Muscle of leg (tissue), 11 donors: Measurements from ENCODE around the gene OLA1. TPM values are rescaled to one million over a fixed set of nuclear protein-coding genes. Genes with fewer than 3 reads are reported as not detected.

ENCODE experiments used
- DNase-seq: peaks from one replicate; pipeline ENCODE4 v3.0.0; 2013
- H3K27ac ChIP-seq: one replicate; pipeline ENCODE4 v1.5.1; 2013; ENCODE audit warnings: mild to moderate bottlenecking, low read length, control low read depth
- H3K27me3 ChIP-seq: one replicate; pipeline ENCODE4 v1.6.1; 2013; ENCODE audit warnings: low read length; ENCODE audit not compliant: control insufficient read depth, insufficient read depth
- H3K36me3 ChIP-seq: one replicate; pipeline ENCODE4 v1.6.1; 2013; ENCODE audit warnings: low read length; ENCODE audit not compliant: control insufficient read depth, insufficient read depth
- H3K4me1 ChIP-seq: one replicate; pipeline ENCODE4 v1.6.1; 2013; ENCODE audit warnings: low read length; ENCODE audit not compliant: control insufficient read depth, insufficient read depth
- H3K4me3 ChIP-seq: one replicate; pipeline ENCODE4 v1.5.1; 2013; ENCODE audit warnings: low read length, control low read depth
- H3K9me3 ChIP-seq: replicated peaks from 2 replicates; pipeline ENCODE4 v1.6.1; 2013; ENCODE audit warnings: low read depth, low read length; ENCODE audit not compliant: control insufficient read depth
- WGBS: methylation state at CpG from one replicate; pipeline ENCODE4 v1.1.5; 2013; ENCODE audit warnings: missing lambda C conversion rate; ENCODE audit not compliant: insufficient coverage; 5-methylcytosine and 5-hydroxymethylcytosine counted together
- polyA plus RNA-seq, 8 donors: library from polyadenylated mRNA; unstranded; fragments of 120-200 nt; gene quantifications; one replicate each; pipeline versions ENCODE4 v1.2.1 to v1.2.3, GENCODE V29; 2013; ENCODE audit warnings: inconsistent platforms in 1 of 8, low replicate concordance in 1 of 8; ENCODE audit not compliant: insufficient read length in 8 of 8, insufficient read depth in 1 of 8
- total RNA-seq: library from RNA; stranded (reverse); fragments of 120-200 nt; gene quantifications from one replicate; pipeline ENCODE4 v1.2.4, GENCODE V29; 2013

The OLA1 gene
- total and polyA plus RNA-seq, 9 donors: 123 to 227 (median 186) TPM

DNA sequence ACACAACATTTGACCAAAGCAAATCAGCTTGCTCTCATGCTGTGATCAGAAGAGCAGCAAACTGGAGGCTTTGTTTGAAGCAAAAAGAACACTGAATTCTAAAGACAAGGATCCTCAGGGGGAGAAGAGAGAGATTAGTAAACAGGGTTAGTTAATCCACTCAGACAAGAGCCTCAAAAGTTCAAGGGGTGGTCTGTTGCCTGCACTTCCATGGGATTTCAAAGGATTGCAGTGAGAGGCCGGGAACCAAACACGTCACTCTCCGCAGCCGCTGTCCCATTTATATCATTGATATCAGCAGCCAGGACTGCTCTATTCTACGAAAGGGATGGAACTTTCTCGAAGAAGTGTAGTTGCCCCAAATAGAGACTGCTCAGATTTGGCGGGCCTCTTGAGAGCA, 185.4 kb downstream of the OLA1 start:
- H3K9me3 ChIP-seq: peaks cover 2% of the 10 kb centered on the region
- no peak overlapping the region for H3K27ac ChIP-seq
- peaks cover 3% of the 10 kb centered on the region for H3K4me1 ChIP-seq
- no peaks in the 10 kb centered on the region for H3K36me3 ChIP-seq
- no peak for DNase-seq
- H3K27me3 ChIP-seq: no peaks in the 10 kb centered on the region
- no peak overlapping the region for H3K4me3 ChIP-seq
- WGBS: 91% methylated on average over 4 of the region's 7 CpGs

DNA sequence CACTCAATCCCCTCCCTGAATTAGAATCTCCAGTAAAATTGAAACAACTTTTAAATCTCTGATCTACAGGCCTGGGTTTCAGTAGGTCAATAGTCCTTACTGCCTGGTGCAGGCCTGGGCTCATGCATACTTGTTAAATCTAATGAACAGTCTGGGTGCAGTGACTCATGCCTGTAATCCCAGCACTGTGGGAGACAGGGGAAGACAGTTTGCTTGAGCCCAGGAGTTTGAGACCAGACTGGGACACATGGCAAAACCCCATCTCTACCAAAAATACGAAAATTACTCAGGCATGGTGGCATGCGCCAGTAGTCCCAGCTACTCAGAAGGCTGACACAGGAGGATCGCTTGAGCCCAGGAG, 188.5 kb downstream of the OLA1 start:
- Histone ChIP-seq H3K9me3 (peaks cover 2% of the 10 kb centered on the region), H3K36me3 (no peaks in the 10 kb centered on the region), H3K4me1 (peaks cover 3% of the 10 kb centered on the region), H3K27me3 (no peaks in the 10 kb centered on the region), H3K27ac (no peak overlapping the region), H3K4me3 (no peak overlapping the region)
- DNase-seq: no peak
- no CpG with 5 or more reads among the region's 3 CpGs for WGBS

DNA sequence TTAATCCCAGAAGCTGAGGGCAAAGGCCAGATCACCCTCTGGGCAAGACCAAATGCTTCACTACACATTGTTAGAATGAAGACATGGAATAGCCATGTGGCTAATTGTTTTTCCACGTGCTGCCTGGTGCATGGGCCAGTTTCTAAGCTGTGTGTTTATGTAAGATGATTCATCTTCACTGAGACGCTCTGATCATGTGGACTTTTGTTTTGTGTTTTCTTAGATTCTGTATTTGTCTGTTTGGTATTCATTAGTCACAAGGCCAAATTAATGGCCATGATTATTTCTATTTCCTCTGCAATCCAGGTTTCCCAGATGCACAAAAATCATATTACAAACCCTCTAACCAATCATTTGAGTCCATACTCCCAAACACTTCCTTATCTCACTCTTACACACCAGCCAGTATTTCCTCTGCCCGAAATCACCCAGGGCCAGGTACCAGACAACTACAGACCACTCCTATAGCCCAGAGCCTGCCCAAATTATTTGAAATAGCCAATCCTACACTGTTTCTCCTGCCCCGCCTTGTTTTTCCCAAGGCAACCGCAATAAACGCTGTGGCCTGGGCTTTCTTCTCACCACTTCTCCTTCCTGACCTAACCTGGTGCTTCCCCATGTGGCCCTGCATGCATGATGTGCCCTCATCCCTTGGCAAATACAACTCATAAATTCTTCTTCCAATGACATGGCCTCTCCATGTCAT, 189.0 kb downstream of the OLA1 start:
- DNase-seq: no peak
- Histone ChIP-seq H3K4me1 (peaks cover 8% of the 10 kb centered on the region), H3K36me3 (no peaks in the 10 kb centered on the region), H3K27me3 (no peaks in the 10 kb centered on the region), H3K27ac (no peak overlapping the region), H3K4me3 (no peak overlapping the region), H3K9me3 (peaks cover 2% of the 10 kb centered on the region)
- 85% methylated on average over 4 of the region's 6 CpGs for WGBS

DNA sequence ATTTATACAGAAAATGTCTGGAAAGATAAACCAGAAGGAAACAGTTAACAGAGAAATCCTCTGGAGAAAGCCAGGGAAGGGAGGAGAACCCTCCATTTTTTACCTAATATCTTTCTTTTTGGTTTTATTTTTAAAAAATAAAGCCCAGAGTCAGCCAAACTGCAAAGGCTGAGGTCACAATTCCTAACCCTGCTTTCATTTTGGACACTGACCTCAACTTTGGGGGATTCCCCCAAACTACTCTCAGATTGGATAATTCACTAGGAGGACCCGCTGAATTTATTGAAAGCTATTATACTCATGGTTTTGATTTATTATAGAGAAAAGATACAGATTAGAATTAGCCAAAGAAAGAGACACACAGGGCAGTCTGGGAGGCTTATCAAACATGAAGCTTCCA, 189.9 kb downstream of the OLA1 start:
- no peaks in the 10 kb centered on the region for H3K27me3 ChIP-seq
- WGBS: no CpG with 5 or more reads among the region's 1 CpG
- no peaks in the 10 kb centered on the region for H3K36me3 ChIP-seq
- H3K4me3 ChIP-seq: no peak overlapping the region
- peaks cover 15% of the 10 kb centered on the region for H3K4me1 ChIP-seq
- H3K27ac ChIP-seq: no peak overlapping the region
- H3K9me3 ChIP-seq: peaks cover 2% of the 10 kb centered on the region
- no peak for DNase-seq

DNA sequence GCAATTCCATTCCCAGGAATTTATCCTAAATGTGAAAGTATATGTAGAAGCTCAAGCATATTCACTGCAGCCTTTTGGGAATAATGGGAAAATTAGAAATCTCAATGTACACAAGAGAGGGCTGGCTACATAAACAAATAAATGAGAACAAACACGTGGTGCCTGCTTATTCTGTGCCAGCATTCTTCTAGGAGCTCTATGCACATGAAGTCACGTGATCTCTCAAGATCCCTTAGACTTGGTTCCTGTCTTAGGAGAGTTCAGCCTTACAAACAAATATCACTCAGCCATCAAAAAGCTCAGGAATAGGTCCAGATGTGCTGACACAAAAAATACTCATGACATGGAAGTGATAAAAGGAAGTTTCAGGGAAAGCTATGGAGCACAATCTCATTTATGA, 190.3 kb downstream of the OLA1 start:
- H3K4me1 ChIP-seq: peaks cover 17% of the 10 kb centered on the region
- no peak overlapping the region for H3K4me3 ChIP-seq
- no peak for DNase-seq
- H3K36me3 ChIP-seq: no peaks in the 10 kb centered on the region
- no CpG with 5 or more reads among the region's 2 CpGs for whole genome bisulfite sequencing
- peaks cover 2% of the 10 kb centered on the region for H3K9me3 ChIP-seq
- no peaks in the 10 kb centered on the region for H3K27me3 ChIP-seq
- H3K27ac ChIP-seq: no peak overlapping the region

DNA sequence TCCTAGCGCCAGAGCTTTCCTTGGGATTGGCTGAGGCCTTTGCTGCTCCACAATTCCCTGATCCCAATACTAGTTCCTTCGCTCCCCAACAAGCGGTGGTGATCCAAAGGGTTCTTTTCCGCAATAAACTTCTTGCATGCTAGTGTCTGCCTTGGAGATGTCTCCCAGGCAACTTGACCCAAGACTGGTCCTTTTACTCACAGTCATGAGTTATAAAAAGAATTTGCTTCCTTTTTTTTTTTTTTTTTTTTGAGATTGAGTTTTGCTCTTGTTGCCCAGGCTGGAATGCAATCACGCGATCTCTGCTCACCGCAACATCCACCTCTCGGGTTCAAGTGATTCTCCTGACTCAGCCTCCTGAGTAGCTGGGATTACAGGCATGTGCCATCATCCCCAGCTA, 193.4 kb downstream of the OLA1 start:
- Histone ChIP-seq H3K36me3 (no peaks in the 10 kb centered on the region), H3K27me3 (no peaks in the 10 kb centered on the region), H3K4me1 (peaks cover 29% of the 10 kb centered on the region), H3K27ac (no peak overlapping the region), H3K4me3 (no peak overlapping the region), H3K9me3 (peaks cover 2% of the 10 kb centered on the region)
- 100% methylated on average over 2 of the region's 8 CpGs for WGBS
- no peak for DNase-seq

DNA sequence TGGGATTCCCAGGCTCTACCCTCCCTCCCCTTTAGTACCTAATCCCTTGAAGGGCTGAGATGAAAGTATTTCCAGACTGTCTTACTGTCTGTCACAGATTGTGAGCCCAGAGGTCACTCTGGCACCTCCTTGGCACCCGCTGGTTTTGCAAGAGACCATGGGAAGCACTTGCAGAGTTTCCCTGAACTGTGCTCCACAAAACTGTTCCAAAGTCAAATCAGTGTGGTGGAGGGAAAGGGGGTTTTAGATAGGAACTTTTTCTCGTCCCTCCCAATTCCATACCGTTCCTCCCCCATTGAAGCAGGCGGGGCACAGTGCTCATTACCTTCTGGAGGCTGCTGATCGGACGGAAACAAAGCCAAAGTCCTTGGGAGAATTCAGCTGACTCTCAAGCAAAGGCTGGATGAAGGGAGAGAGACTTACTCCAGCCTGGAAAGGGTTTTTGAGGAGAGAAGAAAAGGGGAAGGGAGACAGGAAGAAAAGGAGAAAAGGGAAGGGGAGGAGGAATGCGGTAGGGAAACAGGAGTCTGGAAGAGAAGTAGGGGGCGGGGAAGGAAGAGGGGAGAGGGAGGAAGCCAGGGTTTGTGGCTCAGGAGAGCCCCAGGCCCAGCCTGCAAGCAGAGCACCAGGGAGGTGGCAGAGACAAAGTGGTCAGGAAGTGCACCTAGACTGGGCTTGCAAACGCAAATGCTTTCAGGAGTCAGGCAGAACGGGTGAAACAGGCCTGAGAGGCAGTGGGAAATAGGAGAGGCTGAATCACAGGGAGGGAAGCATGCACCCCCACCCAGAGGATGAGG, 194.8 kb downstream of the OLA1 start:
- Histone ChIP-seq H3K4me1 (peaks cover 29% of the 10 kb centered on the region), H3K27me3 (no peaks in the 10 kb centered on the region), H3K36me3 (no peaks in the 10 kb centered on the region), H3K27ac (peak overlapping the region; percentile 62), H3K9me3 (no peaks in the 10 kb centered on the region), H3K4me3 (peak overlapping the region; percentile 17)
- 16% methylated on average over 4 of the region's 10 CpGs for WGBS
- DNase-seq: peak; percentile 42

DNA sequence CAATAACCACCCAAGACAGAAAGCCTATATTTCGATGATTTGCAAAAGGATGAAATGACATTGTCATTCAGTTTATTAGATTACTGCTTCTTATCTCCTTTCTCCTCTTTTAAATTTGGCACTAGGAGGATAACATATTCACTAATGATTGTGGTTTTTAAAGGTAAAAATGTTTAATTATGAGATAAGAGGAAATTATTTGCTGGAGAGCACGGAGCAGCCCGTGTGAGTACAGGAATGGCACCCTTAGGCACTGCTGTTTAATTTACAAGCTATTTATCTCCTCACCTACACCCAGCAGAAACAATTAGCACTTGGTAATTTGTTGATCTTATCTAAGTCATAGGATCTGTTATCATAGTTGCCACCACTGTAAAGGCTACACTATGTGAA, 195.8 kb downstream of the OLA1 start:
- WGBS: no CpG with 5 or more reads among the region's 3 CpGs
- H3K4me1 ChIP-seq: peaks cover 29% of the 10 kb centered on the region
- H3K4me3 ChIP-seq: no peak overlapping the region
- H3K36me3 ChIP-seq: no peaks in the 10 kb centered on the region
- no peak for DNase-seq
- peak overlapping the region; percentile 66 for H3K27ac ChIP-seq
- no peaks in the 10 kb centered on the region for H3K27me3 ChIP-seq
- no peaks in the 10 kb centered on the region for H3K9me3 ChIP-seq

DNA sequence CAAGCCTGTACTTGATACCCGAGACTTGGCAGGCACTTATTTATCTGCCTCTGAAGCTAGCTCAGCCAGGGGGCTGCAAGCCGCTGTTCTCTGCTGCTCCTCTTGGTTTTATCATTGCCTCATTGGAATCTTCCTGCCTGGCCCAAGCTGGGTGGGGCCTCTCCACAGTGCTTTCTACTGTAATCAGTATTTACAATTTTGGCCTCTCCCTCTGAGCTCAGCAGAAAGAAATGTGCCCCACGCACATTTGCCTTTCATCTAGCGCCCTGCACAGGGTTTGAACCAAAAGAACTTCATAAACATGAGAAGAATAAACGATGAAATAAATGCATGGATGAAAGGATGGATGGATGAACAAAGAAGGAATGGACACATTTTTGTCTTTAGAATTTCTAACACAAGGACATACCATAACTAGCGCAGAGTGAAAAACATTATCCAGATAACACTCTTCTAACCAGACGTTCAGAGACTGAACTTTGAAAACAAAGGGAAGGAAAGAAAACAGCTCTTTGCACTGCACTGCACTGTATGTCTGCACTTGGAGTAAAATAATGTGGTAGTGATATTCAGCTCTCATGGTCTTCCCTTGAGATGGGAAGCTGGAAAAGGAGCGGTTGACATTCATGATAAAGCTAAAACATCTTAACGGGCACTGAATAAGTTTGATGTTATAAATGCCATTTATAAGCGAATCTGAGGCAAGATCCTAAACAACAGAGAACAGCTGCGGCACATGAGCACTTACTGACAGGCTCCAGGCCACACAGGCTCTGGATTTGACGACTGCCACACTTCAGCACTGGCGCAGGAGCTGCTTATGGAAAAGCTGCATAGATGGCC, 196.4 kb downstream of the OLA1 start:
- no peaks in the 10 kb centered on the region for H3K9me3 ChIP-seq
- H3K27me3 ChIP-seq: no peaks in the 10 kb centered on the region
- H3K4me3 ChIP-seq: no peak overlapping the region
- no peaks in the 10 kb centered on the region for H3K36me3 ChIP-seq
- peaks cover 29% of the 10 kb centered on the region for H3K4me1 ChIP-seq
- H3K27ac ChIP-seq: peak overlapping the region; percentile 66
- DNase-seq: peak; percentile 76
- WGBS: 50% methylated on average over 6 of the region's 13 CpGs

DNA sequence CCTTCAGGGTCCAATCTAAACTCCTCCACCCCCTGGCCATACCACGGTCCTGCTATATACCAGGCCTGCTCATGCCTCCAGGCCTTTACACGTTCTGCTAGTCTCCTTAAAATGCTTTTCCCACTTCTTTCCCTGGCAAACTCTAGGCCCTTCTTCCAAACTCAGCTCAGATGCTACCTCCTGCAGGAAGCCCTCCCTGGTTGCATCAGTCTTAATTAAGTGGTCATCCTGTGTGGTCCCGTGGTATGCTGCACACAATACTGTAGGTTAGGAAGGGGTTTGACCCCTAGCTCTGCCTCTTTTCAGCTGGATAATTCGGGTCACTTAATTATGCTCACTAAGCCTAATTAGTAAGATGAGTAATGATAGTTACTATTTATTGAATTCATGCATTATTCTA, 197.3 kb downstream of the OLA1 start:
- Histone ChIP-seq H3K9me3 (no peaks in the 10 kb centered on the region), H3K27me3 (no peaks in the 10 kb centered on the region), H3K4me3 (no peak overlapping the region), H3K36me3 (no peaks in the 10 kb centered on the region), H3K27ac (peak overlapping the region; percentile 49), H3K4me1 (peaks cover 29% of the 10 kb centered on the region)
- DNase-seq: no peak
- WGBS: 83% methylated on average over 3 of the region's 4 CpGs
